ENCODE data around the gene CCL15.

GRCh38 chr17:35998018-35998545, 3.3 kb downstream of the CCL15 start:
- TF ChIP-seq CTCF (IDR thresholded peaks at IDR 0.05) (no peak), POLR2A (IDR thresholded peaks at IDR 0.05) (no peak), POLR2AphosphoS5 (IDR thresholded peaks at IDR 0.05) (no peak), EP300 (IDR thresholded peaks at IDR 0.05) (no peak)

All from suprapubic skin (tissue), 4 donors.